HG03196 (cell line): ENCODE measurements around the gene MYL12B.
"Not testable (repeated sequence)": the region's sequence is repeated elsewhere in the genome, so short reads cannot be mapped to it uniquely, and the experiment has no call there.

Source experiments
- ATAC-seq: cut with Tn5 transposase; IDR thresholded peaks from one replicate; pipeline ENCODE4 v1.9.1; 2021; ENCODE audit not compliant: unreplicated experiment

The MYL12B gene

DNA sequence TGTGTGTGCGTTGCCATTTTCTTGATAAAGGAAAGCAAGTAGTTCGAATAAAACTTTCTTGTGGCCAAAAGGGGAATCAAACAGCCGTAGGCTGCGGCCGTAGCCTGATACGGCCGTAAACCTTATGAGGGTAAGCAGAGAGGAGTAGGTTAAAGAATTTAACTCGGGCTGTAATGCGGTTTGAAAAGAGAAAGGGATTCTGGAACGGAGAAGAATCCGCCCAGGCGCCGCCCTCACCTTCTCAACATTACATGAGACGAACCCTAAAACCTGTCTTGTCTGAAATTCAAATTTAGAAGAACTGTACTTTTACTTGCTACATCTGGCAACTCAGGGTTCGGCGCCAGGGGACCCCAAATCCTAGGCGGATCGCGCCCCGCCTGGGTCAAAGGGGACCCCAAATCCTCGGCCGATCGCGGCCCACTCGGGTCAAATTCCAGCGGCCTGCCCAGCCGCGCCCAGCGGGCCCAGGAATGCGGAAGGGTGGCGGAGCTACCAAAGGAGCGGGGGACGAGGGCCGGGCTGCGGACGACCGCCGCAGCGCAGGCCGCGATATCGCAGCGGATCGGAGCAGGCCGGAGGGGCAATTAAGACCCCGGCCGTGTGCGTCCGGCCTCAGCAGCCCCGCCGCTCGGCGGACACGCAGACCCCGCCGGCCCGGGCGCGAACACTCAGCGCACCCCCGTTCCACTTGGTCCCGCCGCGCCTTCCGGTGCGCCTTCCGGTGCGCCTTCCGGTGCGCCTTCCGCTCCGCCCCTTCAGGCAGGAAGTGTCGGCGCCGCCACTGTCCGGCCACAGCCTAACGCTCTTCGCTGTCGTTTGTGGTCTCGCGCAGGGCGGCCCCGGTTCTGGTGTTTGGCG is at the start of gene MYL12B:
Gene MYL12B, plus strand, starts transcription at position 761 of the 861 bp plus-strand sequence. CDS start 10,766 bp downstream, outside the sequence.
- ATAC-seq: peak; percentile 81

GRCh38 chr18:3212657-3213056 is 49.3 kb upstream of the MYL12B start:
- no peak for ATAC-seq

DNA sequence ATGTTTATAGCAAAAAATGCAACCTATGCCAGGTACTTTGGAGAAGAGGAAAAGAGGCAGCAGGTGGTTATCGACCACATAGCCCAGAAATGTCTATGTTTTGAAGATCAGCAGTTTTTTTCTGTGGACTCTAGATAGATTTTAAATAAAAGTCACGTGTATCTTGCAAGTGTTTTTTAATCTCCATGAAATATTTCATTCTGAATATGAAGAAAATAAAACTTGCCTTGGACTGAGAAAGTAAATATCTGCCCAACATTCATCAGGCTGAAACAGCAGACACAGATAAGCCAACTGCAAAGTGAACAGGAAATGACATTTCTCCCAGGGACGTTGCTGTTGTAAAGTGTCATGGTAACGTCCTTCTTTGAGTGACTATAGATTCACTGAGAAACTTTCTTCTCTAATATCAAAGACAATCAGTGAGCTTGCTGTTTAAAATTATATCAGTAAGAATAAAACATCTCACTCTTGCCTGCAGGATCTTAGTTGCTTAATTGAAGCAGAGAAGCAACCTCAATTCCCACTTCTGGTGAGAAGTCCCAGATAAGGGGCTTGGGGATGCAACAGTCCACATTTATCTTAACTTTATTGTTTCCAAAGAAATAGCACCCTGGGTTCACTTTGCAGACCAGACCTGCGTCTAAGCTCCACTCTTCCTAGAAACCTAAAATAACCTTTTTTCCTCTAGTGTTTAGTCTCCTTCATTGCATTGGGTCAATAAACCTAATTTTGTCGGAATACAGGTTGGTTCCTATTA is 48.5 kb upstream of the MYL12B start:
- no peak for ATAC-seq

DNA sequence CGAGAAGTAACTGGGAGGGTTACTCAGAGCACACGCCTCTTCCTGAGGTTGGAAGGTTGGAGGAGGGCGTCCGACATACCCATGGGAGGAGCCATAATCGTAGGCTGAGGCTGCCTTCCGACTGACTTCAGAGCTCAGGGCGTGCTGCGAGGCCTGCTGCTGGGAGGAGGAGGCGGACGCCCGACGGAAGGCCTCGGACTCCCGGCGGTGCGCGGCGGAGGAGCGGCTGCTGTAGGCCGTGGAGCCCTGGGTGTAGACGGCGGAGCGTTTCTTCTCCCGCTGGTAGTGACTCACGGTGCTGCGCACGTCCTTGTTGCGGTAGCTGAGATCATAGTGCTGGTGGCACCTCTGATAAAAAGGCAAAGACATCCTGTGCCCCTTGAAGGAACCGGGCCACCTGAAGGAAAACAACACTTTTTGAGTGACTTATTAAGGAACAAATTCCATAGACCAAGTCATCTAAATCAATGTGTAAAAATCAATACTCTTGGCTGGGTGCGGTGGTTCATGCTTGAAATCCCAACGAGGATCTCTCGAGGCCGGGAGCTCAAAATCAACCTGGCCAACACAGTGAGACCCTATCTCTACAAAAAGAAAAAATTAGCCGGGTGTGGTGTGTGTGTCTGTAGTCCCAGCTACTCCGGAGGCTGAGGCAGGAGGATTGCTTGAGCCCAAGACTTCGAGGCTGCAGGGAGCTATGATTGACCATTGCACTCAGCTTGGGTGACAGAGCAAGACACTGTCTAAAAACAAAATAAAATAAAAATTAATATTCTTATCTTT is 46.9 kb upstream of the MYL12B start:
- no peak for ATAC-seq

- ATAC-seq: no peak
Observed at GRCh38 chr18:3216987-3217386, 44.9 kb upstream of the MYL12B start.

- no peak for ATAC-seq
Observed at GRCh38 chr18:3217948-3218647, 43.8 kb upstream of the MYL12B start.

DNA sequence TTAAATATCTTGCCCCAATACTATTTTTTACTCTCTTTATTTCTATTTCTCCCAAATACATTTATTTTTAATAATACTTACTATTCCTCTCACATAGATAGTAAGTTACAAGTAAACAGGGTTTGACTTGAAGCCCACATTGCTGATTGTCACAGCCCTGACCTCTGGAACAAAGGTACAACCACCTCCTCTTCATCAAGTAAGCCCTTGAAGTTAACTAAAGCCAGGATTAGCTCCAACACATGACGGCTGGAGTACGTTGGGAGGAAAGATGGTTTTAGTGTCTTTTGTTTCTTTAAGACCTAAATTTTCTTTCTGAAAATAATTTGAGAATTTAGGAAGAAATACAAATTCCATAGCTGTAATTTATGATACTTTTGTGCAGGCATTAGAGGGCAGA is 43.1 kb upstream of the MYL12B start:
- no peak for ATAC-seq

- no peak for ATAC-seq
Observed at GRCh38 chr18:3219241-3219630, 42.7 kb upstream of the MYL12B start.

DNA sequence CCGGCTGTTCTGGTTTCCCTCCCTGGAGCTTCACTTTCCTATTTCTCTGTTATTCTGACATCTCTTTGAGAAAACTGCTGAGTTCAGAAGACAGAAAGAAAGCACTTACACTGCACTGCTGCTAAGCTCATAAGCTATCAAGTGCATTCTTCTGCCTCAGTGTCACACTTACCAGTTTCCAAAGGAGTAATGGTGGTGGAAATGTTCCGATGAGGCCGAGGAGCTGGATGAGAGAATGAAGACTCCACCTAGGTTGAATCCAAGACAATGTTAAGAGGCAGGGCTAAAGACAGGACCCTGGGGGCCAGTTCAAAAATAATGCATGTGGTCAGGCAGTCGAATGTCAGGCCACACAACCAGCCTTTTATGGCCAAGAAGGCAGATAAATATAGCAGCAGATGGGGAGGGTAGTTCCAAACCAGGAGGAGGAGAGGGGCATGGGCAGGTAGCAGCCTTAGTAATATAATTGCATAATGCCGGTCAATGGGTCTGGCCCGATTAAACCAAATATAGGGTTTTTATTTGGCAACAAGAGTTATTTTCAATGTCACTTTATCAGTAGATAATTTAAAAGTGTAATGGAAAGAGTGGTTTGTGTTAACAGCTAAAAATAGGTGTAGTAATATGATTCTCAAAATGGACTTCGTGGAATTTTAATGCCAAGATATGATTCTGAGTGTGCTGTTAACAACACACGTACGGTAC is 42.1 kb upstream of the MYL12B start, which contains the start of gene MYOM1:
Gene MYOM1, minus strand, starts transcription at position 338 of the 705 bp plus-strand sequence. CDS start 4,745 bp downstream, outside the sequence.
- ATAC-seq: no peak

DNA sequence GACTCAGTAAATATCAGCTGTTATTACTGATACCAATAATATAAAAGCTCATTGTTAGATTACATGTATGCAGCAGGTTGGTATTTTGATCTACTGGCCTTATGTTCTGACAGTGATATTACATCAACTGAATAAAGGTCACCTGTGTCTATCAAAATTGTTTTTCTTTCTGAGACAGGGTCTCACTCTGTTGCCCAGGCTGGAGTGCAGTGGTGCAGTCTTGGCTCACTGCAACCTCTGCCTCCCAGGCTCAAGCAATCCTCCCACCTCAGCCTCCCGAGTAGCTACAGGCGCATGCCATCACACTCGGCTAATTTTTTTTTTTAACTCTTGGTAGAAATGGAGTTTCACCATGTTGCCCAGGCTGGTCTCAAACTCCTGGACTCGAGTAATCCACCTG is 41.1 kb upstream of the MYL12B start:
- ATAC-seq: not testable (repeated sequence)

GRCh38 chr18:3221496-3221895 is 40.4 kb upstream of the MYL12B start:
- ATAC-seq: no peak

- ATAC-seq: no peak
Observed at GRCh38 chr18:3223356-3223755, 38.6 kb upstream of the MYL12B start.

GRCh38 chr18:3224223-3224622 is 37.7 kb upstream of the MYL12B start:
- no peak for ATAC-seq

DNA sequence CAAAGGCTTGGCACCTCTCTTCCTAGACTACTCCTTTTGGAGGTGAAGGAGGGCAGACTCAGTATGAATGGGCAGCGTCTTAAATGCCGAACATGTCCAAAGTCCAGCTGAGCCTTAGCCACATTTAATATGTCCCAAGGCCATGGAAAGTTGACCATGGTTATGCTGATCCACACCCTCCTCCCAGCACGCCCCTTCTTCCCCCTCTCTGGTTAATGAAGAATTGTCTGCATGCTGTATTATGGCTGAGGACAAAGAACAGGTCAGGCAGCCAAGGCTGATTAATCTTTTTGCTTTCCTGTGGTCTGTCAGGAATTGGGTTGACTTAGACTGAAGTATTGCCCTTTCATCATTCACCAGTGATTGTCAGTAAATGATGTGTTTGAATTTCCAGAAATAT is 36.3 kb upstream of the MYL12B start:
- no peak for ATAC-seq

DNA sequence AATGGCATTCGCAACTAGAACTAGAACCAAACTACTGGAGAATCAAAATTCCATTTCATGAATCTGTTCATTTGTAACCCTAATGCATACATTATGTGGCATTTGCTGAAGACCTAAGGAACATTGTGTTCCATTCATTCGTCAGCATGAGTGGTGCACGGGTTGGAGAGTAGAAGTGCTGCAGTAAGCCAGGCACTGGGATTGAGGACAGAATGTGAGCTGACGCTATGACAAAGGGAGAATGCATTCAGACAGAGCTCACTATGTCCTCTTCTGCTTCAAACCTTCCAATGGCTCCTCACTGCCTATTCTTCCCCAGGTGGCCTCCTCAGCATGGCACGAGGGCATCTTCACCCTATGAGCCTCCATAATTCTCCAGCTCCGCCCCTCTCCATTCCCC is 35.9 kb upstream of the MYL12B start:
- ATAC-seq: no peak

- no peak for ATAC-seq
Observed at GRCh38 chr18:3230401-3231334, 31.3 kb upstream of the MYL12B start.

- ATAC-seq: no peak
Observed at GRCh38 chr18:3233004-3233403, 28.9 kb upstream of the MYL12B start.

- no peak for ATAC-seq
Observed at GRCh38 chr18:3233433-3234168, 28.3 kb upstream of the MYL12B start.
